Small intestine (tissue), 4 donors: Measurements from ENCODE around the gene VENTX. TPM values are rescaled to one million over a fixed set of nuclear protein-coding genes. Genes with fewer than 3 reads are reported as not detected.

Source experiments
- polyA plus RNA-seq, 4 donors: library from polyadenylated mRNA; stranded (reverse) in 3 of 4; unstranded in 1 of 4; fragments of 200-250 nt in 3 of 4; fragments of 120-200 nt in 1 of 4; gene quantifications; one replicate each; pipeline versions ENCODE4 v1.2.1 to v1.2.3, GENCODE V29; 2013
- donor health status: healthy with polysubstance abuse.
- donor health status: Bipolar disorder and iron deficiency.
- donor health status: healthy.

VENTX gene
- polyA plus RNA-seq, 4 donors: 0.19 to 0.30 TPM; not detected in 2

Other genes with a start within 250 kb of the VENTX start
- under 1 TPM in 2 of 4 donors, not detected in 2; 0.10 to 0.22 TPM for gene ADGRA1, start 149.9 kb upstream of the VENTX start, polyA plus RNA-seq
- 10 to 100 TPM in 1 of 4 donors, under 1 TPM in 1, not detected in 2; 0.37 to 18.6 TPM for gene KNDC1, start 77.6 kb upstream of the VENTX start, polyA plus RNA-seq
- not detected for gene UTF1, start 7.6 kb upstream of the VENTX start, polyA plus RNA-seq
- gene ADAM8, start 39.0 kb downstream of the VENTX start, polyA plus RNA-seq: 1 to 10 TPM in 3 of 4 donors, under 1 TPM in 1; 0.67 to 4.4 (median 2.1) TPM
- gene TUBGCP2, start 71.0 kb downstream of the VENTX start, polyA plus RNA-seq: 100 to 1,000 TPM in 2 of 4 donors, 10 to 100 TPM in 2; 43.1 to 173 (median 88.4) TPM
- 10 to 100 TPM; 21.8 to 61.5 (median 48.8) TPM for gene ZNF511, start 71.1 kb downstream of the VENTX start, polyA plus RNA-seq
- 1 to 10 TPM in 2 of 4 donors, not detected in 2; 1.1 to 3.0 TPM for gene CALY, start 99.0 kb downstream of the VENTX start, polyA plus RNA-seq
- gene PRAP1, start 109.5 kb downstream of the VENTX start, polyA plus RNA-seq: 1,000 to 10,000 TPM in 2 of 4 donors, 100 to 1,000 TPM in 2; 284 to 2,052 (median 1,107) TPM
- 100 to 1,000 TPM in 2 of 4 donors, 10 to 100 TPM in 2; 62.5 to 320 (median 165) TPM for gene FUOM, start 120.2 kb downstream of the VENTX start, polyA plus RNA-seq
- gene ECHS1, start 135.5 kb downstream of the VENTX start, polyA plus RNA-seq: 100 to 1,000 TPM; 140 to 371 (median 225) TPM
- gene PAOX, start 141.4 kb downstream of the VENTX start, polyA plus RNA-seq: 10 to 100 TPM in 3 of 4 donors, 1 to 10 TPM in 1; 7.9 to 40.8 (median 11.4) TPM
- 100 to 1,000 TPM in 2 of 4 donors, 10 to 100 TPM in 2; 67.4 to 124 (median 90.9) TPM for gene MTG1, start 156.3 kb downstream of the VENTX start, polyA plus RNA-seq
- gene SPRN, start 186.8 kb downstream of the VENTX start, polyA plus RNA-seq: 1 to 10 TPM in 2 of 4 donors, under 1 TPM in 2; 0.81 to 3.3 (median 0.99) TPM
- 1 to 10 TPM in 1 of 4 donors, under 1 TPM in 2, not detected in 1; 0.22 to 2.1 (median 0.33) TPM for gene SCART1, start 216.1 kb downstream of the VENTX start, polyA plus RNA-seq